NCI-H82 treated with DMSO at 0.1 percent for 48 hours (cell line): Measurements from ENCODE around the gene RPL35A.

Source experiments
- DNase-seq: peaks from one replicate; lab custom pipeline; 2025; ENCODE audit not compliant: unreplicated experiment; lab: John Stamatoyannopoulos, UW

Gene RPL35A

DNA sequence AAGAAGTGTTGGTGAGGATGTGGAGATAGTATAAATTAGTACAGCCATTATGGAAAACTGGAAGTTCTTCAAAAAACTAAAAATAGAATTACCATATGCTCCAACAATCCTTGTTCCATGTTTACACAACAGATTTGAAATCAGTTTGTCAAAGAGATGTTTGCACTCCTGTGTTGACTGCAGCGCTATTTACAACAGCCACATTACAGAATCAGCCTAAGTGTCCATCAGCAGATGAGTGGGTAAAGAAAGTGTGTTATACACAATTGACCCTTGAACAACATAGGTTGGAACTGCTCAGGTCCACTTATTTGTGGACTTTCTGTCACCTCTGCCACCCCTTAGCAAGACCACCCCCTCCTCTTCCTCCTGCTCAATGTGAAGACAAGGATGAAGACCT is 44.7 kb downstream of the RPL35A start:
- no peak for DNase-seq

DNA sequence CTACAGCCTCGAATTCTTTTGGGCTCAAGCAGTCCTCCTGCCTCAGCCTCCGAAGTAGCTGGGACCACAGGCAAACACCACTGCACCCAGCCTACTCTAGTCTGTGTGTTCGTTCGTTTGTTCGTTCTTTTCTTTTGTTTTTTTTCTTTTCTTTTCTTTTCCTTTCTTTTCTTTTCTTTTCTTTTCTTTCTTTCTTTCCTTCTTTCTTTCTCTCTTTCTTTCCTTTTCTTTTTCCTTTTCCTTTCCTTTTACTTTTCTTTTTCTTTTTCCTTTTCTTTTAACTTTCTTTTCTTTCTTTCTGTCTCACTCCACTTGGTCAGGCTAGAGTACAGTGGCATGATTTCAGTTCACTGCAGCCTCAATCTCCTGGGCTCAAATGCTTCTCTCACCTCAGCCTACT is 46.9 kb downstream of the RPL35A start:
- no peak for DNase-seq

DNA sequence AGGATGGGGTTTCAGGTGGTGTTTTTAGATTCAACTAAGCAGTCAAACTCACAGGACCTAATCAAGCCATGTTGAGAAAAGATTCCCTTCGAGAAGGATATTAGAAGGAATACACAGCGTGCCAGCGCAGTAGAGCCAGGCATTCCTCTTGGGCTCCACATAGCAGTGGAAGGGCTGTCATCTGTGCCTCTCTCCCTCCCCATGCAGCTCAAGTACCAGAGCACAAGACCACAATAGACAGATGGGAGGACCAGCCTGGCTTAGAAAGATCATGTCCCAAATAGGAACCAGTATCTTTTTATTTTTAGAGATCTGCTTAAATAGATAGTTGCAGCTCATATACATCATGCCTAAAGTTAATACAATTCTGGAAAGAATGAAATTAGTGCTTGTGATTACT is 47.9 kb downstream of the RPL35A start:
- DNase-seq, result no peak
